ENCODE results near the gene SH3BP1.

DNA sequence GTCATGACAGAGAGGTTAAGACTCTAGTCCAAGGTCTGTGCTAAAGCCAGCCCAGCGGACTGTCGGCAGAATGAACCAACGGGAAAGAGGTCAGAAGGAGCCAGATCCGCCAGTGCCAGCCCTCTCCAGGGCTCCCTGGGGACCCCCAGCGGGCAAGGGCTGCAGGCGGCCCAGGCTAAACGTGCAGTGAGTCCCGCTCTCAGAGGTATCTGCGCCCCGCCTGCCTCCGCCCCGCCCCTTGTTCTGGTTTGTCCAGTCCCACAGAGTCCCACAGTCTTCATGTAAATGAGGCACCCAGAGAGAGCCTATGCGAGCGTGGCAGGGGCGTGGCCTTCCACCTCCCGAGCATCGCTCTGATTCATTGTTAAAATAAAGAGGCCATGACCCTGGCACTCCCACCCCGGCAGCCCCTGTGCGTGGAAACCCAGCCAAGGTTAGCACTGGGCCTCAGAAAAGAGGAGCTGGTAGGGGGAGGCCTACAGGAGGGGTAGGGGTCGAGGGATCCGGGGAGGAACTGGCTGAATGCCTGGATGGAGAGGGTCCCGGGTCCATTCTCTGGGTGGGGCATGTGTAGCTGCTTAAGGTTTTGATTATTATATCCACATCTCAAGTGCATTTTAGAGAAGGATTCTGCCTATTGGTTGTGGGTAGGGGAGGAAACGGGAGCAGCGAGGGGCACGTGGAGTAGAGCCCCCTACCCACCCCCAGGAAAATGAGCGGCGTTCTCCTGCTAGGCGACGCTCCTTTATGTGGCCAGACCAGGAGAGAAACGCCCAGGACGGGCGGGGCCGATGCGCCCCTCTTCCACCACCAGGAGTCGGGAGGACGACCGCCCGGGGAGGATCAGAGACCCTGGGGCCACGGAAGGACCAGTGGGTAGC lies 57.4 kb downstream of the SH3BP1 start, which contains the start of gene TRIOBP:
- TF ChIP-seq POLR2AphosphoS5 (IDR thresholded peaks at IDR 0.05) (peak in 1 of 3 donors; percentile 86), POLR2A (IDR thresholded peaks at IDR 0.05) (no peak)

All from stomach (tissue), 4 donors.